HCT116 (cell line): ENCODE data around the gene ST3GAL6. TPM values are rescaled to one million over a fixed set of nuclear protein-coding genes. Genes with fewer than 3 reads are reported as not detected.

Experiments
- ATAC-seq: fragments of 200-7000 bp; cut with Tn5 transposase; 2 replicates; pipeline ENCODE4 v1.9.1; 2020; ENCODE audit warnings: mild to moderate bottlenecking, moderate library complexity
- BruUV-seq: library from RNA; stranded (reverse); fragments of 400-500 nt; replicated peaks from 2 replicates; lab custom pipeline; 2021; lab: Mats Ljungman, UMichigan
- CTCF ChIA-PET: fragments of 300-600 bp; sonication (Branson Sonifier 250); formaldehyde crosslinking; loops from one replicate; lab custom pipeline; 2021; ENCODE audit warnings: antibody characterized with exemption; lab: Charles Lee
- POLR2A ChIA-PET: fragments of 300-600, 350-600 bp; sonication (Branson Sonifier 250); formaldehyde crosslinking; loops from one replicate; lab custom pipeline; 2021; ENCODE audit warnings: antibody characterized with exemption; lab: Charles Lee
- RAD21 ChIA-PET, 2 experiments: fragments of 300-600 bp; sonication (Branson Sonifier 250); formaldehyde crosslinking; loops; one replicate each; lab custom pipeline; 2023; ENCODE audit warnings: low total read pairs in 2 of 2; ENCODE audit not compliant: uncharacterized antibody in 2 of 2, unreplicated experiment in 2 of 2, low non-redundant PET in 1 of 2; lab: Charles Lee
- DNase-seq: peaks from one replicate; pipeline ENCODE4 v3.0.0-alpha.2; 2010; ENCODE audit warnings: low read depth, low spot score
- H2AFZ ChIP-seq: fragments of 200-600 bp; shearing (Covaris generic), sonication (generic); 2 replicates; pipeline ENCODE4 v1.6.1; 2017; ENCODE audit warnings: low read depth, mixed run types, mixed read lengths, antibody characterized with exemption, low read length; ENCODE audit not compliant: poor library complexity, severe bottlenecking
- H3K27ac ChIP-seq: 2 replicates; pipeline ENCODE4 v1.5.1; 2012; ENCODE audit warnings: low read depth, low read length
- H3K27me3 ChIP-seq: fragments of 200-600 bp; sonication (generic); 2 replicates; pipeline ENCODE4 v1.6.1; 2016; ENCODE audit warnings: mixed run types, low read length, mixed read lengths; ENCODE audit not compliant: insufficient read depth
- H3K36me3 ChIP-seq, 2 experiments: fragments of 200-500 bp in 1 of 2; fragments of 200-600 bp in 1 of 2; sonication (Bioruptor generic) in 1 of 2; sonication (generic) in 1 of 2; 2 replicates each; pipeline versions ENCODE4 v1.5.1 to v1.6.1; 2014 to 2016; ENCODE audit warnings: low read length in 2 of 2, inconsistent platforms in 1 of 2, mixed read lengths in 1 of 2, mixed run types in 1 of 2; ENCODE audit not compliant: insufficient read depth in 2 of 2, control insufficient read depth in 1 of 2
- H3K4me1 ChIP-seq, 2 experiments: fragments of 200-600 bp in 1 of 2; sonication (generic) in 1 of 2; 2 replicates each; pipeline versions ENCODE4 v1.5.1 to v1.6.1; 2012 to 2017; ENCODE audit warnings: low read length in 2 of 2, inconsistent platforms in 1 of 2, mild to moderate bottlenecking in 1 of 2, mixed read lengths in 1 of 2, mixed run types in 1 of 2, moderate library complexity in 1 of 2; ENCODE audit not compliant: insufficient read depth in 2 of 2, control insufficient read depth in 1 of 2
- H3K4me2 ChIP-seq: fragments of 200-600 bp; sonication (generic); 2 replicates; pipeline ENCODE4 v1.6.1; 2017; ENCODE audit warnings: mixed run types, low read length, mixed read lengths
- H3K4me3 ChIP-seq, 2 experiments: fragments of 200-600 bp in 1 of 2; sonication (generic) in 1 of 2; replicated peaks in 1 of 2; 2 replicates each; pipeline ENCODE4 v1.5.1; 2011 to 2016; ENCODE audit warnings: low read length in 2 of 2, control low read depth in 1 of 2, low read depth in 1 of 2, mild to moderate bottlenecking in 1 of 2, mixed read lengths in 1 of 2, mixed run types in 1 of 2
- H3K79me2 ChIP-seq: fragments of 200-600 bp; sonication (generic); 2 replicates; pipeline ENCODE4 v1.6.1; 2017; ENCODE audit warnings: mild to moderate bottlenecking, mixed run types, low read length, moderate library complexity, mixed read lengths; ENCODE audit not compliant: insufficient read depth
- H3K9ac ChIP-seq: fragments of 200-600 bp; sonication (generic); 2 replicates; pipeline ENCODE4 v1.6.1; 2016; ENCODE audit warnings: low read length, mixed read lengths
- H3K9me2 ChIP-seq: fragments of 200-600 bp; sonication (generic), shearing (Covaris generic); 2 replicates; pipeline ENCODE4 v1.6.1; 2017; ENCODE audit warnings: mixed run types, mild to moderate bottlenecking, moderate library complexity; ENCODE audit not compliant: insufficient read depth
- H3K9me3 ChIP-seq, 2 experiments: fragments of 200-500 bp in 1 of 2; fragments of 200-600 bp in 1 of 2; sonication (Bioruptor generic) in 1 of 2; sonication (generic) in 1 of 2; 2 replicates each; pipeline ENCODE4 v1.6.1; 2014 to 2017; ENCODE audit warnings: low read length in 2 of 2, mixed read lengths in 2 of 2, inconsistent platforms in 1 of 2, low read depth in 1 of 2, mild to moderate bottlenecking in 1 of 2, mixed run types in 1 of 2, moderate library complexity in 1 of 2; ENCODE audit not compliant: control insufficient read depth in 1 of 2, insufficient read depth in 1 of 2
- H4K20me1 ChIP-seq: fragments of 200-600 bp; sonication (generic), shearing (Covaris generic); 2 replicates; pipeline ENCODE4 v1.6.1; 2017; ENCODE audit warnings: mixed run types, mild to moderate bottlenecking, moderate library complexity; ENCODE audit not compliant: insufficient read depth
- CEBPB ChIP-seq: IDR thresholded peaks from 2 replicates; pipeline ENCODE4 v1.6.1; 2012; ENCODE audit warnings: low read depth
- CTCF ChIP-seq, 3 experiments: fragments of 200-600 bp in 1 of 3; sonication (generic) in 1 of 3; IDR thresholded peaks in 2 of 3; conservative IDR thresholded peaks in 1 of 3; 2 replicates each; pipeline ENCODE4 v1.5.1; 2012 to 2017; ENCODE audit warnings: low read depth in 2 of 3, low read length in 2 of 3, antibody characterized with exemption in 1 of 3, borderline replicate concordance in 1 of 3, control low read depth in 1 of 3, mild to moderate bottlenecking in 1 of 3, mixed read lengths in 1 of 3, mixed run types in 1 of 3, moderate library complexity in 1 of 3; ENCODE audit not compliant: insufficient read depth in 1 of 3
- EZH2 ChIP-seq: fragments of 200-600 bp; sonication (generic); IDR thresholded peaks from 2 replicates; pipeline ENCODE4 v1.6.1; 2017; ENCODE audit warnings: antibody characterized with exemption, mixed run types
- EZH2phosphoT487 ChIP-seq: fragments of 200-600 bp; IDR thresholded peaks from 2 replicates; pipeline ENCODE4 v1.6.1; 2018; ENCODE audit warnings: antibody characterized with exemption, borderline replicate concordance
- FOSL1 ChIP-seq: IDR thresholded peaks from 2 replicates; pipeline ENCODE4 v1.6.1; 2012; ENCODE audit warnings: low read depth
- JUND ChIP-seq: IDR thresholded peaks from 2 replicates; pipeline ENCODE4 v1.6.1; 2012
- RAD21 ChIP-seq: IDR thresholded peaks from 2 replicates; pipeline ENCODE4 v1.6.1; 2012; ENCODE audit warnings: low read depth, mild to moderate bottlenecking
- REST ChIP-seq: IDR thresholded peaks from 2 replicates; pipeline ENCODE4 v1.6.1; 2012; ENCODE audit warnings: low read depth
- SIN3A ChIP-seq: IDR thresholded peaks from 2 replicates; pipeline ENCODE4 v1.6.1; 2012; ENCODE audit warnings: low read depth
- SP1 ChIP-seq: IDR thresholded peaks from 2 replicates; pipeline ENCODE4 v1.6.1; 2012; ENCODE audit warnings: low read depth
- SRF ChIP-seq: IDR thresholded peaks from 2 replicates; pipeline ENCODE4 v1.6.1; 2012; ENCODE audit warnings: low read depth
- TCF7L2 ChIP-seq: IDR thresholded peaks from 2 replicates; pipeline ENCODE4 v1.7.0; 2011; ENCODE audit warnings: borderline replicate concordance, inconsistent platforms; ENCODE audit not compliant: insufficient read depth, insufficient read length; ENCODE audit errors: extremely low read depth
- ZBTB33 ChIP-seq: IDR thresholded peaks from 2 replicates; pipeline ENCODE4 v1.6.1; 2011; ENCODE audit warnings: mild to moderate bottlenecking, low read length, moderate library complexity; ENCODE audit not compliant: insufficient replicate concordance; ENCODE audit errors: extremely low read depth
- ZFX ChIP-seq: fragments of 450-650 bp; IDR thresholded peaks from 2 replicates; pipeline ENCODE4 v1.6.1; 2017
- ZNF274 ChIP-seq: fragments of 200-500 bp; sonication (Bioruptor generic); IDR thresholded peaks from 2 replicates; pipeline ENCODE4 v1.6.1; 2014; ENCODE audit warnings: mild to moderate bottlenecking, low read depth, low read length, inconsistent platforms
- intact Hi-C: fragments of 100-400 bp; cut with micrococcal nuclease; formaldehyde crosslinking; loops from 2 replicates; pipeline ENCODE4 v1.10.0; 2022
- total RNA-seq: library from RNA; stranded (reverse); gene quantifications from one replicate; pipeline ENCODE4 v1.2.1, GENCODE V29; 2021; ENCODE audit not compliant: unreplicated experiment

Gene ST3GAL6
- total RNA-seq, 1 experiment from 2014 or later = 10.6 TPM

- ChIA-PET POLR2A (no interaction called here), RAD21 (no interaction called here), CTCF (no interaction called here)
- Histone ChIP-seq H2AFZ (no peak overlapping the region), H3K4me3 (no peak overlapping the region), H3K27ac (no peak overlapping the region), H3K27me3 (no peaks in the 10 kb centered on the region), H3K9ac (no peak overlapping the region), H3K4me1 (no peaks in the 10 kb centered on the region), H3K4me2 (no peak overlapping the region), H3K9me3 (no peaks in the 10 kb centered on the region), H4K20me1 (no peaks in the 10 kb centered on the region), H3K79me2 (no peaks in the 10 kb centered on the region), H3K36me3 (no peaks in the 10 kb centered on the region), H3K9me2 (no peaks in the 10 kb centered on the region)
- no TSS peak for BruUV-seq
- TF ChIP-seq REST (no peak), ZNF274 (no peak), RAD21 (no peak), ZBTB33 (no peak), SRF (no peak), SIN3A (no peak), ZFX (no peak), FOSL1 (no peak), JUND (no peak), SP1 (no peak), EZH2phosphoT487 (no peak), EZH2 (no peak), CTCF (IDR thresholded peaks at IDR 0.05 in 2 of 3, conservative IDR thresholded peaks at IDR 0.05 in 1 of 3; ENCODE audit: borderline replicate concordance in 1 of 3, insufficient read depth in 1 of 3, low read depth in 2 of 3, low read length in 2 of 3) (no peak), TCF7L2 (no peak), CEBPB (no peak)
- intact Hi-C loops = no loop called here
- DNase-seq (no peak), ATAC-seq (no peak)
These were observed 45.6 kb upstream of the ST3GAL6 start for GRCh38 chr3:98717584-98717983.
